Endothelial cell (in vitro differentiated cells): ENCODE results near the gene LSAMP. TPM values are rescaled to one million over a fixed set of nuclear protein-coding genes. Genes with fewer than 3 reads are reported as not detected.
"Not testable (repeated sequence)": the region's sequence is repeated elsewhere in the genome, so short reads cannot be mapped to it uniquely, and the experiment has no call there.

Experiments
- DNase-seq: peaks from one replicate; pipeline ENCODE4 v3.0.0; 2021; ENCODE audit warnings: low spot score
- H3K27ac Mint-ChIP-seq: one replicate; pipeline ENCODE4 v1.8.0; 2021; ENCODE audit warnings: mixed read lengths, inconsistent platforms; ENCODE audit not compliant: unreplicated experiment
- H3K27me3 Mint-ChIP-seq: one replicate; pipeline ENCODE4 v1.8.0; 2021; ENCODE audit warnings: mild to moderate bottlenecking, moderate library complexity, mixed read lengths, inconsistent platforms; ENCODE audit not compliant: unreplicated experiment
- H3K36me3 Mint-ChIP-seq: one replicate; pipeline ENCODE4 v1.8.0; 2021; ENCODE audit warnings: mild to moderate bottlenecking, low read depth, mixed read lengths, inconsistent platforms; ENCODE audit not compliant: unreplicated experiment
- H3K4me1 Mint-ChIP-seq: one replicate; pipeline ENCODE4 v1.8.0; 2021; ENCODE audit warnings: mild to moderate bottlenecking, mixed read lengths, inconsistent platforms; ENCODE audit not compliant: unreplicated experiment
- H3K4me3 Mint-ChIP-seq: one replicate; pipeline ENCODE4 v1.8.0; 2021; ENCODE audit warnings: mild to moderate bottlenecking, mixed read lengths, inconsistent platforms; ENCODE audit not compliant: unreplicated experiment
- H3K9me3 Mint-ChIP-seq: one replicate; pipeline ENCODE4 v1.8.0; 2021; ENCODE audit warnings: mixed read lengths, inconsistent platforms; ENCODE audit not compliant: unreplicated experiment
- total RNA-seq: library from RNA; stranded (reverse); fragmentation: NEBNext Ultra II Directional; extraction: Animal tissue kit (Norgen Biotek cat#: 25700); gene quantifications from one replicate; pipeline ENCODE4 v1.2.1, GENCODE V29; 2021; ENCODE audit not compliant: unreplicated experiment
- TF ChIP-seq, protein P1 (sequence below): fragments of 200-600 bp; sonication (generic); IDR thresholded peaks from one replicate; pipeline ENCODE4 v1.5.0; 2021; ENCODE audit warnings: antibody characterized with exemption; ENCODE audit not compliant: unreplicated experiment

Gene LSAMP
- total RNA-seq, 1 donor from 2014 or later: 6.1 TPM

DNA sequence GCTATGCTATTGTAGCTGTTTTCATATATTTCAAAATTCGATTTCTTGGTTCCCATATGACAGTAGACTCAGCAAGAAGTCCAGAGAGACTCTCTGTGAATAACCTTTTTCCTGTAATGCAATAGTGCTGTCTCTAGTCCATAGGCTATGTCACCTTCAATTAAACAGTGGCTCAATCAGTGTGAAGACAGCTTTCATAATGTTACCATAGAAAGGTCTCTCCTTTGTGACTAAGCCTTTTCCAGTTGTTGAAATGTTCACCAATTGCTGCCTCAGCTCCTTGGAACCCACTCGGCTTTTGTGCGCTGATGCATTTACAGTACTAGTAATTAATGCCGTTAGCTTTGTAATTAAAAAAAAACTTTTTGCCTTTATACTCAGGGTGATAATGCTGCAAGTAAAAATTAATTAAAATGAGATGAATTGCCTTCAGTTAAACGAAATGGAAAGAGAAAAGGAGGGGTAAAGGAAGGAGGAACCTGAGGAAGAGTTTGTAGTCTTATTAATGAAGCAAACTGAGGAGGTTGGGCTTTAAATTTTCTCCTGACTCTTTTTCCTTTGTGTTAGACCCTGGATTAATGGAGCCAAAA, 214.8 kb downstream of the LSAMP start:
- H3K27ac Mint-ChIP-seq: no peak overlapping the region
- DNase-seq: no peak
- no peaks in the 10 kb centered on the region for H3K4me1 Mint-ChIP-seq
- H3K9me3 Mint-ChIP-seq: no peaks in the 10 kb centered on the region
- no peaks in the 10 kb centered on the region for H3K36me3 Mint-ChIP-seq
- no peak overlapping the region for H3K4me3 Mint-ChIP-seq
- no peaks in the 10 kb centered on the region for H3K27me3 Mint-ChIP-seq
- TF ChIP-seq, protein P1, sequence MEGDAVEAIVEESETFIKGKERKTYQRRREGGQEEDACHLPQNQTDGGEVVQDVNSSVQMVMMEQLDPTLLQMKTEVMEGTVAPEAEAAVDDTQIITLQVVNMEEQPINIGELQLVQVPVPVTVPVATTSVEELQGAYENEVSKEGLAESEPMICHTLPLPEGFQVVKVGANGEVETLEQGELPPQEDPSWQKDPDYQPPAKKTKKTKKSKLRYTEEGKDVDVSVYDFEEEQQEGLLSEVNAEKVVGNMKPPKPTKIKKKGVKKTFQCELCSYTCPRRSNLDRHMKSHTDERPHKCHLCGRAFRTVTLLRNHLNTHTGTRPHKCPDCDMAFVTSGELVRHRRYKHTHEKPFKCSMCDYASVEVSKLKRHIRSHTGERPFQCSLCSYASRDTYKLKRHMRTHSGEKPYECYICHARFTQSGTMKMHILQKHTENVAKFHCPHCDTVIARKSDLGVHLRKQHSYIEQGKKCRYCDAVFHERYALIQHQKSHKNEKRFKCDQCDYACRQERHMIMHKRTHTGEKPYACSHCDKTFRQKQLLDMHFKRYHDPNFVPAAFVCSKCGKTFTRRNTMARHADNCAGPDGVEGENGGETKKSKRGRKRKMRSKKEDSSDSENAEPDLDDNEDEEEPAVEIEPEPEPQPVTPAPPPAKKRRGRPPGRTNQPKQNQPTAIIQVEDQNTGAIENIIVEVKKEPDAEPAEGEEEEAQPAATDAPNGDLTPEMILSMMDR: no peak

DNA sequence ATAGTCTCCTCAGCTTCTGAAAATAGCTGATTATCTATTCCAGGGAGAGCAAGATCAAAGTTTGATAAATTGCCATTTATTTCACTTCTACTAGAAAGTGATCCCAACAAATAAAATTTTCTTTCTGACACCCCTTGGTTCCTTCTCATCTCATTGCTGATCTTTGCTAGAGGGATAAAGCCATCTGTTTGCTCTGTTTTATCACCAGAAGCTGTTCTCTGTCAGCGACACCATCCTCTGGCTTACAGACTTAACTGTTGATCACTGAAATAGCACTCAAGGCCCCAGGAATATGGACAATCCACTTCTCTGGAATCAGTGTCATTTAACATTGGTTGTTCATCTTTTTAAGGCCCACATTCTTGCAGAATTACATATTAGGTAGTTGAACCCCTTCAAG, 219.0 kb downstream of the LSAMP start:
- Mint-ChIP-seq H3K4me1 (no peaks in the 10 kb centered on the region), H3K27me3 (no peaks in the 10 kb centered on the region), H3K4me3 (no peak overlapping the region), H3K27ac (no peak overlapping the region), H3K36me3 (no peaks in the 10 kb centered on the region), H3K9me3 (no peaks in the 10 kb centered on the region)
- TF ChIP-seq, protein P1: no peak
- no peak for DNase-seq

DNA sequence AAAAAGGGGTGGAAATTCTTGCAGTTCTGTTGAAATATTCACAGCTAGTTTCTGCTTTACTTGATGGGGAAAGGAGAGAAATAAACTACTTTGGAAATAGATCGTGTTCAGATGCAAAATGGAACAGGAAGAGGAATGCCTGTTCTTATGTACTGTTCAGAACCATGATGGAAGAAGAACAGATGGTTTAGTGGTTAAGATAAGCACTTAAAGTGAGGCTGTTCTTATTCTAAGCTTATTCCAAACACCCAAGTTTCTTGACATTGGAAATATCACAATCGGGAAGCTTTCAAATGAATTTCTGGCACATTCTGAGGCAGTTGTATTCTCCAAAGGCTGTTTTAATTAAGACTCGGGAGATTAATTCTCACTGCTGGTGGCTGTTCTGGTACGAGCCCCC, 228.5 kb downstream of the LSAMP start:
- no peak for DNase-seq
- Mint-ChIP-seq H3K9me3 (no peaks in the 10 kb centered on the region), H3K27me3 (no peaks in the 10 kb centered on the region), H3K27ac (no peak overlapping the region), H3K36me3 (no peaks in the 10 kb centered on the region), H3K4me3 (no peak overlapping the region), H3K4me1 (no peaks in the 10 kb centered on the region)
- TF ChIP-seq, protein P1: no peak

DNA sequence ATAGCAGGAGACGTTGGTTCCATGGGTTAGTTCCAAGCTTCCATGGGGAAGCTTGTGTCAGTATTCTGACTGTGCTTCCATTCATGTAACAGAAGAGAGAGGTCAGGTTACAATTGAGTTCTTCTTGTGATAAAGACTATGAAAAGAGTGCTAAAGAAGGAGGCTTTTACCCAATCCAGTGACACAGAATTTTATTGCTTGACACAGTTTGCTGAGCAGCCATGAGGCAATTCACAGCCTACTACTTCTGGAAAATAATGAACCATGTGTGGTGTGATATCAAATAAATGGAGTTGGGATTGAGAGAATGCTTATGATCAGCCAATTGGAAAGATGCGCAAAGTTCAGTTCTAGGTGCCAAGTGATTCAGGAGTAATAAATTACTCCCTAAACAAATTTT, 233.4 kb downstream of the LSAMP start:
- H3K27me3 Mint-ChIP-seq: no peaks in the 10 kb centered on the region
- no peaks in the 10 kb centered on the region for H3K36me3 Mint-ChIP-seq
- H3K4me1 Mint-ChIP-seq: no peaks in the 10 kb centered on the region

DNA sequence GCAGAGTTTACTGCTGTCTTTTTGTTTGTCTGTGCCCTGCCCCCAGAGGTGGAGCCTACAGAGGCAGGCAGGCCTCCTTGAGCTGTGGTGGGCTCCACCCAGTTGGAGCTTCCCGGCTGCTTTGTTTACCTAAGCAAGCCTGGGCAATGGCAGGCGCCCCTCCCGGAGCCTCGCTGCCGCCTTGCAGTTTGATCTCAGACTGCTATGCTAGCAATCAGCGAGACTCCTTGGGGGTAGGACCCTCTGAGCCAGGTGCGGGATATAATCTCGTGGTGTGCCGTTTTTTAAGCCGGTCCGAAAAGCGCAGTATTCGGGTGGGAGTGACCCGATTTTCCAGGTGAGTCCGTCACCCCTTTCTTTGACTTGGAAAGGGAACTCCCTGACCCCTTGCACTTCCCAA, 236.5 kb downstream of the LSAMP start:
- H3K4me3 Mint-ChIP-seq, H3K36me3 Mint-ChIP-seq: not testable (repeated sequence)

More for the DNA sequence above, 233.4 kb downstream of the LSAMP start:
- H3K9me3 Mint-ChIP-seq: no peaks in the 10 kb centered on the region
- TF ChIP-seq, protein P1: no peak
- DNase-seq: no peak
- no peak overlapping the region for H3K4me3 Mint-ChIP-seq
- H3K27ac Mint-ChIP-seq: no peak overlapping the region

More for the DNA sequence above, 236.5 kb downstream of the LSAMP start:
- not testable (repeated sequence) for DNase-seq, H3K4me1 Mint-ChIP-seq, H3K27ac Mint-ChIP-seq, H3K9me3 Mint-ChIP-seq, H3K27me3 Mint-ChIP-seq
